HCT116 (cell line): ENCODE measurements around the gene PTPN2. TPM values are rescaled to one million over a fixed set of nuclear protein-coding genes. Genes with fewer than 3 reads are reported as not detected.

Experiments
- ATAC-seq: fragments of 200-7000 bp; cut with Tn5 transposase; 2 replicates; pipeline ENCODE4 v1.9.1; 2020; ENCODE audit warnings: mild to moderate bottlenecking, moderate library complexity
- BruUV-seq: library from RNA; stranded (reverse); fragments of 400-500 nt; replicated peaks from 2 replicates; lab custom pipeline; 2021; lab: Mats Ljungman, UMichigan
- CTCF ChIA-PET: fragments of 300-600 bp; sonication (Branson Sonifier 250); formaldehyde crosslinking; loops from one replicate; lab custom pipeline; 2021; ENCODE audit warnings: antibody characterized with exemption; lab: Charles Lee
- POLR2A ChIA-PET: fragments of 300-600, 350-600 bp; sonication (Branson Sonifier 250); formaldehyde crosslinking; loops from one replicate; lab custom pipeline; 2021; ENCODE audit warnings: antibody characterized with exemption; lab: Charles Lee
- RAD21 ChIA-PET, 2 experiments: fragments of 300-600 bp; sonication (Branson Sonifier 250); formaldehyde crosslinking; loops; one replicate each; lab custom pipeline; 2023; ENCODE audit warnings: low total read pairs in 2 of 2; ENCODE audit not compliant: uncharacterized antibody in 2 of 2, unreplicated experiment in 2 of 2, low non-redundant PET in 1 of 2; lab: Charles Lee
- DNase-seq: peaks from one replicate; pipeline ENCODE4 v3.0.0-alpha.2; 2010; ENCODE audit warnings: low read depth, low spot score
- H2AFZ ChIP-seq: fragments of 200-600 bp; shearing (Covaris generic), sonication (generic); 2 replicates; pipeline ENCODE4 v1.6.1; 2017; ENCODE audit warnings: low read depth, mixed run types, mixed read lengths, antibody characterized with exemption, low read length; ENCODE audit not compliant: poor library complexity, severe bottlenecking
- H3K27ac ChIP-seq: 2 replicates; pipeline ENCODE4 v1.5.1; 2012; ENCODE audit warnings: low read depth, low read length
- H3K27me3 ChIP-seq: fragments of 200-600 bp; sonication (generic); 2 replicates; pipeline ENCODE4 v1.6.1; 2016; ENCODE audit warnings: mixed run types, low read length, mixed read lengths; ENCODE audit not compliant: insufficient read depth
- H3K36me3 ChIP-seq, 2 experiments: fragments of 200-500 bp in 1 of 2; fragments of 200-600 bp in 1 of 2; sonication (Bioruptor generic) in 1 of 2; sonication (generic) in 1 of 2; 2 replicates each; pipeline versions ENCODE4 v1.5.1 to v1.6.1; 2014 to 2016; ENCODE audit warnings: low read length in 2 of 2, inconsistent platforms in 1 of 2, mixed read lengths in 1 of 2, mixed run types in 1 of 2; ENCODE audit not compliant: insufficient read depth in 2 of 2, control insufficient read depth in 1 of 2
- H3K4me1 ChIP-seq, 2 experiments: fragments of 200-600 bp in 1 of 2; sonication (generic) in 1 of 2; 2 replicates each; pipeline versions ENCODE4 v1.5.1 to v1.6.1; 2012 to 2017; ENCODE audit warnings: low read length in 2 of 2, inconsistent platforms in 1 of 2, mild to moderate bottlenecking in 1 of 2, mixed read lengths in 1 of 2, mixed run types in 1 of 2, moderate library complexity in 1 of 2; ENCODE audit not compliant: insufficient read depth in 2 of 2, control insufficient read depth in 1 of 2
- H3K4me2 ChIP-seq: fragments of 200-600 bp; sonication (generic); 2 replicates; pipeline ENCODE4 v1.6.1; 2017; ENCODE audit warnings: mixed run types, low read length, mixed read lengths
- H3K4me3 ChIP-seq, 2 experiments: fragments of 200-600 bp in 1 of 2; sonication (generic) in 1 of 2; replicated peaks in 1 of 2; 2 replicates each; pipeline ENCODE4 v1.5.1; 2011 to 2016; ENCODE audit warnings: low read length in 2 of 2, control low read depth in 1 of 2, low read depth in 1 of 2, mild to moderate bottlenecking in 1 of 2, mixed read lengths in 1 of 2, mixed run types in 1 of 2
- H3K79me2 ChIP-seq: fragments of 200-600 bp; sonication (generic); 2 replicates; pipeline ENCODE4 v1.6.1; 2017; ENCODE audit warnings: mild to moderate bottlenecking, mixed run types, low read length, moderate library complexity, mixed read lengths; ENCODE audit not compliant: insufficient read depth
- H3K9ac ChIP-seq: fragments of 200-600 bp; sonication (generic); 2 replicates; pipeline ENCODE4 v1.6.1; 2016; ENCODE audit warnings: low read length, mixed read lengths
- H3K9me2 ChIP-seq: fragments of 200-600 bp; sonication (generic), shearing (Covaris generic); 2 replicates; pipeline ENCODE4 v1.6.1; 2017; ENCODE audit warnings: mixed run types, mild to moderate bottlenecking, moderate library complexity; ENCODE audit not compliant: insufficient read depth
- H3K9me3 ChIP-seq, 2 experiments: fragments of 200-500 bp in 1 of 2; fragments of 200-600 bp in 1 of 2; sonication (Bioruptor generic) in 1 of 2; sonication (generic) in 1 of 2; 2 replicates each; pipeline ENCODE4 v1.6.1; 2014 to 2017; ENCODE audit warnings: low read length in 2 of 2, mixed read lengths in 2 of 2, inconsistent platforms in 1 of 2, low read depth in 1 of 2, mild to moderate bottlenecking in 1 of 2, mixed run types in 1 of 2, moderate library complexity in 1 of 2; ENCODE audit not compliant: control insufficient read depth in 1 of 2, insufficient read depth in 1 of 2
- H4K20me1 ChIP-seq: fragments of 200-600 bp; sonication (generic), shearing (Covaris generic); 2 replicates; pipeline ENCODE4 v1.6.1; 2017; ENCODE audit warnings: mixed run types, mild to moderate bottlenecking, moderate library complexity; ENCODE audit not compliant: insufficient read depth
- ATF3 ChIP-seq: IDR thresholded peaks from 2 replicates; pipeline ENCODE4 v1.6.1; 2012
- ELF1 ChIP-seq: IDR thresholded peaks from 2 replicates; pipeline ENCODE4 v1.6.1; 2012; ENCODE audit warnings: low read depth, borderline replicate concordance
- EZH2 ChIP-seq: fragments of 200-600 bp; sonication (generic); IDR thresholded peaks from 2 replicates; pipeline ENCODE4 v1.6.1; 2017; ENCODE audit warnings: antibody characterized with exemption, mixed run types
- FOSL1 ChIP-seq: IDR thresholded peaks from 2 replicates; pipeline ENCODE4 v1.6.1; 2012; ENCODE audit warnings: low read depth
- JUND ChIP-seq: IDR thresholded peaks from 2 replicates; pipeline ENCODE4 v1.6.1; 2012
- POLR2A ChIP-seq: IDR thresholded peaks from 2 replicates; pipeline ENCODE4 v1.7.0; 2011; ENCODE audit warnings: borderline replicate concordance; ENCODE audit not compliant: insufficient read depth, insufficient read length; ENCODE audit errors: extremely low read depth
- RAD21 ChIP-seq: IDR thresholded peaks from 2 replicates; pipeline ENCODE4 v1.6.1; 2012; ENCODE audit warnings: low read depth, mild to moderate bottlenecking
- SIN3A ChIP-seq: IDR thresholded peaks from 2 replicates; pipeline ENCODE4 v1.6.1; 2012; ENCODE audit warnings: low read depth
- SRF ChIP-seq: IDR thresholded peaks from 2 replicates; pipeline ENCODE4 v1.6.1; 2012; ENCODE audit warnings: low read depth
- YY1 ChIP-seq: IDR thresholded peaks from 2 replicates; pipeline ENCODE4 v1.6.1; 2011; ENCODE audit warnings: low read length, low read depth, moderate library complexity, mild to moderate bottlenecking; ENCODE audit not compliant: insufficient replicate concordance; ENCODE audit errors: extremely low read depth
- ZFX ChIP-seq: fragments of 450-650 bp; IDR thresholded peaks from 2 replicates; pipeline ENCODE4 v1.6.1; 2017
- intact Hi-C: fragments of 100-400 bp; cut with micrococcal nuclease; formaldehyde crosslinking; loops from 2 replicates; pipeline ENCODE4 v1.10.0; 2022
- total RNA-seq: library from RNA; stranded (reverse); gene quantifications from one replicate; pipeline ENCODE4 v1.2.1, GENCODE V29; 2021; ENCODE audit not compliant: unreplicated experiment
- TF ChIP-seq, protein P1 (sequence below): IDR thresholded peaks from 2 replicates; pipeline ENCODE4 v1.6.1; 2011; ENCODE audit warnings: mild to moderate bottlenecking, low read length, moderate library complexity; ENCODE audit not compliant: insufficient replicate concordance; ENCODE audit errors: extremely low read depth

The PTPN2 gene
- total RNA-seq, 1 experiment from 2014 or later = 50.3 TPM

DNA sequence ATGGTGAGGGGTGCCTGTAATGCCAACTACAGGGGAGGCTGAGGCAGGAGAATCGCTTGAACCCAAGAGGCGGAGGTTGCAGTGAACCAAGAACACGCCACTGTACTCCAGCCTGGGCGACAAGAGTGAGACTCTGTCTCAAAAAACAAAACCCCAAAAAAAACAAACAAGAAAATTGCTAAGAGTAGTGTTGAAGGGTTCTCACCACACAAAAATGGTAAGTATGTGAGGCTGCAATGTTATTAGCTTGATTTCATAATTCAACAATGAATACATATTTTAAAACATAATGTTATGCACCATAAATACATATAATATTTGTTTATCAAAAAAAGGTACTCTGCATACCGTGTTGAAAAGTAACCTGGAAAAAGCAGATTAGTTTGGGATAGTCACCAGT lies 135.4 kb downstream of the PTPN2 start:
- H3K36me3 ChIP-seq = no peaks in the 10 kb centered on the region
- no peaks in the 10 kb centered on the region for H3K4me1 ChIP-seq
- no peak overlapping the region for H3K4me3 ChIP-seq
- TF ChIP-seq, protein P1, sequence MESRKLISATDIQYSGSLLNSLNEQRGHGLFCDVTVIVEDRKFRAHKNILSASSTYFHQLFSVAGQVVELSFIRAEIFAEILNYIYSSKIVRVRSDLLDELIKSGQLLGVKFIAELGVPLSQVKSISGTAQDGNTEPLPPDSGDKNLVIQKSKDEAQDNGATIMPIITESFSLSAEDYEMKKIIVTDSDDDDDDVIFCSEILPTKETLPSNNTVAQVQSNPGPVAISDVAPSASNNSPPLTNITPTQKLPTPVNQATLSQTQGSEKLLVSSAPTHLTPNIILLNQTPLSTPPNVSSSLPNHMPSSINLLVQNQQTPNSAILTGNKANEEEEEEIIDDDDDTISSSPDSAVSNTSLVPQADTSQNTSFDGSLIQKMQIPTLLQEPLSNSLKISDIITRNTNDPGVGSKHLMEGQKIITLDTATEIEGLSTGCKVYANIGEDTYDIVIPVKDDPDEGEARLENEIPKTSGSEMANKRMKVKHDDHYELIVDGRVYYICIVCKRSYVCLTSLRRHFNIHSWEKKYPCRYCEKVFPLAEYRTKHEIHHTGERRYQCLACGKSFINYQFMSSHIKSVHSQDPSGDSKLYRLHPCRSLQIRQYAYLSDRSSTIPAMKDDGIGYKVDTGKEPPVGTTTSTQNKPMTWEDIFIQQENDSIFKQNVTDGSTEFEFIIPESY = no peak
- TF ChIP-seq POLR2A (no peak), SIN3A (no peak), FOSL1 (no peak), ZFX (no peak), EZH2 (no peak), ATF3 (no peak), JUND (no peak), ELF1 (no peak), SRF (no peak), RAD21 (no peak), YY1 (no peak)
- no peak overlapping the region for H3K9ac ChIP-seq
- no peak overlapping the region for H3K4me2 ChIP-seq
- BruUV-seq = no TSS peak
- H4K20me1 ChIP-seq = no peaks in the 10 kb centered on the region
- ChIA-PET POLR2A (no interaction called here), RAD21 (interaction anchor here in 1 of 2 experiments (0.6 kb wide), 1 partner anchor 200 kb away, joined by 3 read pairs; no protein-coding TSS in a partner anchor), CTCF (interaction anchor here (1.4 kb wide), 1 partner anchor 186 kb away, joined by 4 read pairs; no protein-coding TSS in a partner anchor)
- H3K9me2 ChIP-seq = no peaks in the 10 kb centered on the region
- intact Hi-C loops = no loop called here
- no peak overlapping the region for H3K27ac ChIP-seq
- H2AFZ ChIP-seq = no peak overlapping the region
- H3K79me2 ChIP-seq = no peaks in the 10 kb centered on the region
- no peak for ATAC-seq
- DNase-seq = no peak
- H3K9me3 ChIP-seq = no peaks in the 10 kb centered on the region
- H3K27me3 ChIP-seq = no peaks in the 10 kb centered on the region
